GM19468 (cell line): ENCODE measurements around the gene THADA.

Source experiments
- ATAC-seq: cut with Tn5 transposase; IDR thresholded peaks from one replicate; pipeline ENCODE4 v1.9.1; 2021; ENCODE audit warnings: mild to moderate bottlenecking, moderate library complexity, moderate number of reproducible peaks; ENCODE audit not compliant: unreplicated experiment; ENCODE audit errors: extremely low read depth

THADA gene

DNA sequence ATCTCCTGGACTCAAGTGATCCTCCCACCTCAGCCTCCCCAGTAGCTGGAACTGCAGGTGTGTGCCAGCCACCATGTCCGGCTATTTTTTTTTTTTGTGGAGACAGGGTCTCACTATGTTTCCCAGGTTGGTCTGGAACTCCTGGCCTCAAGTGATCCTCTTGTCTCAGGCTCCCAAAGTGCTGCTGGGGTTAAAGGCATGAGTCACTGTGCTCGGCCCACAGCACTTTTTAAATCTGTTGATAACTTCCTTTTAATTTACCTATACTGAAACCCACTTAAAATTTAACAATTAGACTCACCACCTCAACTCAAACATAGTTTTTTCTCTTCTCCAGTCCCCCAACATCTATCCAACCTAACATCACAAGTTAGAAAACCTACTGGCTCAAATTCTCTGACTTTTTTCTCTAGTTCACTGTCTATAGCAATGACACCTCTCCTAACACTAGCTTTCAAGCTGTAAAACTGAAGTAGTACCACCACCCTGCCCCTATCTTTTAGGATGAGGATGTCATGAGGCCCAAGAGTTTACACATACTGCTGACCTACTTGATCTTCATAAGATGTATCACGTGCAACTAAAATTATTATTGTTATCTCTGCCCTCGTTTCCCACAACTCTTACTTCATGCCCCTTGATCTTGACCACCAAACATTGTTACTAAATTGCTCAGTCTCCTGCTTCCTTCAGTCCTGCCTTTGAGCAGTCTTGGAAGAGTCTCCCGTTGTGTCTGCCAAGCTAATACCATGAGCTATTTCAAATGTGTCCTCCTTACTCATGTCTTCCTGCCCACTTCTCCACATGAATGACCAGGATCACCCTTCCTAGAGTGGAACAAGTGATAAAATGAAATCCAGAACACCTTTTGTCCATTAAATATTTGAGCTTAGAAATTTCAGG lies 227.1 kb downstream of the THADA start:
- no peak for ATAC-seq

DNA sequence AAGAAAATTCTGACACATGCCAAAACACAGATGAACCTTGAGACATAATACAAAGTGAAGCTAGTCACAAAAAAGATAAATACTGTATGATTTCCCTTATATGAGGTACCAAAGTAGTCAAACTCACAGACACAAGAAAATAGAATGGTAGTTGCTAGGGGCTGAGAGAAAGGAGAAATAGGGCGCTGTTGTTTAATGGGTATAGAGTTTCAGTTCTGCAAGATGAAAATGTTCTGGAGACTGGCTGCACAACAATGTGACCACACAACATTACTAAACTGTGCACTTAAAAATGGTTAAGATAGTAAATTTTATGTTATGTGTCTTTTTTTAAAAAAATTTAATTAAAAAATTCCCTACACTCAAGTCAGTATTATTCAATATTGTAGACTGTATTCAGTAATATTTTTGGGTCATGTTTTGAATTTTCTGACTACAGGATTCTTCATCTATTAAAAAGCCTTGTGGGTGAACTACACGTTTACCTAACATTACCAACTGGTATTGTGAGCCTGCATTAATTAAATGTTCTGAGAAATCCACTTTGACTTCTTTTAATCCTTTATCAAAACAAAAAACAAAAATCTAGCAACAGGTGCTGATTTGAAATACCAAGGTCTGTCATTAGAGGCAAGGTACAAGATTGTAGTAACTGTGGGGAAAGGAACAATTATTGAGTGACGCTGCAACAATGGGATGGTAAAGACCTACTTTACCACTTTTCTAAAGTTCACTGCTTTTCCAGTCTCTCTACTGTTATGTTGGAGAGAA lies 228.6 kb downstream of the THADA start:
- no peak for ATAC-seq

- no peak for ATAC-seq
These were observed 232.7 kb downstream of the THADA start for GRCh38 chr2:43363120-43363519.

- no peak for ATAC-seq
These were observed 234.6 kb downstream of the THADA start for GRCh38 chr2:43361286-43361685.

GRCh38 chr2:43360137-43360536 lies 235.7 kb downstream of the THADA start:
- ATAC-seq: no peak

DNA sequence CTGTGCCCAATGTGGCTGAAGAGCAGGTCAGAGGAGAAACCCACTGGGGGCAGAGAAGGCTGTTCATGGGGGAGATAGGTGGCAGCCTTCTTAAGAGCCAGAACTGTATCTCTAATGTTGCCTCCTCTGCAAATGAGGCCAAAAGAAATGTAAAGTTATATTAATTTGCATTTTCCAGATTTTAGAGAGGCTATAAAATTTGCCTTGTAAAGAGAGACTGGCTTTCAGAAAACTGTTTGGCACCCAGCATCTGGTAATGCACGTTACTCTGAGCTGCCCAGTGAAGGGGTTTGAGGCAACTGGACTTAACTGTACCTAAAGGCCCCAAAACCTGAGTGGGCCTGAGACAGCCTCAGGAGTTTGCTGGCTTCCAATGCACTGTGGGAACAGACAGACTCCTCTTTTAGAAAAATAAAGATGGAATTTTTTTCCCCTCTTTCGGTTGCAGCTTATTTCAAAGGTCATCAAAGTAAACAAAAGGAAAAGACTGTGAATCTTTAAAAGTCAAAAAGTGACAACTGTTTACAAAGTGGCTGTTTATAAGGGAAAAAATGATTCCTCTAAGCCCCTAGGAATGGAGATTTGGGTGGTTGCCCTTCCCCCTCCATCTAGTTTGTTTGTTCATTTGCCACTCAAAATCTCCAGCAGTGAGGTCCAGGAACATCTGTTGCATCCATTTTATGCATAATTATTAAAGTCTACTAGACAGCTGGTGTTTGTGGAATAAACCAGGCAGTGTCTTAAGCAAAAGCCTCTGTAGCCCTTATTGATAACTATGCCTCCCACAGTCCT lies 237.2 kb downstream of the THADA start:
- ATAC-seq: no peak

- no peak for ATAC-seq
These were observed 239.1 kb downstream of the THADA start for GRCh38 chr2:43356774-43357173.

- no peak for ATAC-seq
These were observed 240.4 kb downstream of the THADA start for GRCh38 chr2:43355399-43355798.

GRCh38 chr2:43349904-43350303 lies 245.9 kb downstream of the THADA start:
- ATAC-seq: no peak

DNA sequence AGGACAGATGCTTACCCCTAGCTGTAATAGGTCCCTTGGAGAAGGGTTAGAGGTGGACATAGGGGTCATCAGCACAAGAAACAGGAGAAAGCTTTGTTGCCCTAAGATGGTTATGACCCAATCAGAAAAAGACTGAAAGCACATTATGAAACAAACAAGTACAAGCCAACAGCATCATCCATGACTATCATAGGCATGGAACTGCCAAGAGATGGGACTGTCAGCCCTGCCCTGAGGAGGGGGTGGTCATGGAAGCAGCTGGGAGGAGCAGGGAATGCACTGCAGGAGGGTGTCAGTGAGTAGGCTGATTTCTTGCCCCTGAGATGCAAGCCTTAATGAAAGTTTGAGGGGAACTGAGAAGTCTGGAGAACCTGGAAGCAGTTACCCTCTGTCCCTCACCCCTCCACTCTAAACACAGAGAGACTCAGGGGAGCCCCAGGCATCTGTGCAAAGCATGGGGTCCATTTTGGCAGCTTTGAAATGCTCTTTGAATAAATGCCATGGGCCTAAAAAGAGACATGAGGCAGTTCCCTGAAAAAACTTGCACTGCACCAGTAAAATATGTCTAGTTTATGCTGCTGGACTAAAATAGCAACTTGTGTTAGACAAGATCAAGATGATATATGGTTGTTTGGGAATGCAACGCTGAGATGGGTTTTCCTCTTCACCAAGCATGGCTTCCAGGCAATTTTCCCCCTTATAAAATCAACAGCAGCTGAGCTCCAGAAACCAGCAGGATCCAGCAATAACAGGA lies 246.8 kb downstream of the THADA start:
- ATAC-seq: no peak

- ATAC-seq: no peak
These were observed 248.1 kb downstream of the THADA start for GRCh38 chr2:43347746-43348145.

DNA sequence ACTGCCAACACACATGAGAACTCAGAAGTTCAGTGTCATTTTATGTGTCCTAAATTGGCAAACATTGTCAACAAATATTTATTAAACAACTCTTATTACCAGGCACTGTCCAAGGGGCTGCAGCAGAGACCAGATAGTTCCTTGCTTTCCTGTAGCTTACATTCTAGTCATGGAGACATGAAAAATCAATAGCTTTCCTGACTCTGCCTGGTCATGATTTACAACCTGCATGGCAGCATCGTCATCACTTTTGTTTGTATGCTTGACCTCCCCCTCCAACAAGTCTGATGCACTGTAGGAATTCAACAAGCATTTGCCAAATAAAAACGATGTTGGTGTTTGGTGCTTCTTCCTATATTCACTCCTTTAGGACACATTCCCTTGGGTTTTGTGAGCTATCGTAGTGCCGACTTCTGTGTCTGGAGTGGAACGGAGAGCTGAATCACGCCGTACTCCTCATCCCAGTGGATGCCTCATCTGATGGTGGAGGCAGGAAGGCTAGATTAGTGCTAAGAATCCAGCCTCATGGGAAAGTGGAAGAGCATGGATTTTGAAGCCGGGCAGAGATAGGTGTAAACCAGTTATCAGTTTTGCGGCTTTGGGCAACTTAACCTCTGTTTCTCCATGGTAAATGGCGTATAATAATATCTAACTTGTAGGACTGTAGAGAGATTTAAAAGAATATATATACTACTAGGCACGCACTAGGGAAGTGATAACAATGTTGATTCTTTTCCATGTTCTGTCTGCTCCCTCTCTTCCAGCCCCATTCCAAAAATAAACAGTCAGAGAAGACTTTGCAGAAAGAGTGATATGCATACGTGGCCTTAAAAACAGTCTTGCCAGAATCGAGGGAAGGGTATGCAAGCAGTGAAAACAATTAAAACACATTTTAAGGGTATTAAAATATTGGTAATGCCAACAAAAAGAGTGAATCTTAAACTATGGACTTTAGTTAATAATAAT lies 249.0 kb downstream of the THADA start:
- no peak for ATAC-seq

DNA sequence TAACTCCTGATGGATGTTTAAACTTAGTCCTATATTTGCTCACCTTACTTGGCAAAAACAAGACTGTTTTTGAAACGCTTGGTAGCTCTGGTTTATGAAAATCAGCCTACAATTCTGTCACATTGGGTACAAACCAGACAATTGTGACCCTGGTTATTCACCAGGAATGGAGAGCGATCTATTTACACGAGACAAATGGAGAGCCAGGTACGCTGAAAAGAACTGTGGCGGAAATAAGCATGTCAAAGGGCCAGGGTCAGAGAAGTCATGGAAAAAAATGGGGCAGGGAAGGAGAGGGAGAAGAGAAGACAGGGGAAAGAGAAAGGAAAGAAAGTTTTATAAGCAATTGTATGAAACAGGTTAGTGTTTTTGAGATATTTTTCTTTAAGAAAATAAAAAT lies 250.0 kb downstream of the THADA start:
- no peak for ATAC-seq

- no peak for ATAC-seq
These were observed 250.4 kb downstream of the THADA start for GRCh38 chr2:43345391-43345813.

GRCh38 chr2:43344868-43345373 lies 250.9 kb downstream of the THADA start:
- ATAC-seq: no peak

DNA sequence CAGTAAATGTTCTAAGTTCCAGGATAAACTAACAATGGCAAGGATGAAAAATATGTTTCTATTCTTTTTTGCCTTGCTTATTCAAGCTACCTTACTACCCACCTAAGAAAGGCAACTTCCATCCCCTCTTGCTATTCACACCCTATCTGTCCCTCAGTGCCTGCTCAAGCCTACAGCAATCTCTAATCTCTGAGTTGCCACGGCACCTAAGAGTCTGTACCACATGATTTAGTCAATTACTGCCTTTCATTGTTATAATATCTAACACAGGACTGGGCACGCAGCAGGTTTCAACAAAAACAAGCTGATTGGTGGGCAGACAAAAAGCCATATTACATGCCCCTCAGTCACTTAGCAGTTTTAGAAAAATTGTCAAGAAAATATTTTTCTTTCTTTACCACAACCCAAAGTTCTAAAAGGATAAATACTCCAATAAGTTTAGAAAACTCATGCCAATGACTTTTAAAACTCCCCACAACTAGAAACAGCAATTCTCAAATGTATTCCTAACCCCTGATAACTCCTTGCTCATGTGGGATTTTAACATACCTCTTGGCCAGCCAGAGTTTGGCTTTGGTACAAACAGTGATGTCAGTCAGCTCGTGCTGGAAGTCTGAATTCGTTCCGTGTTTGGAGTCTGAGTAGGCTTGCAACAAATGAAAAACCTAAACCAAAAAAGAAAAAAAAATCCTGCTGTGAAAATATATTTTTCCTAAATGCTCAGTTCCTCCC lies 252.1 kb downstream of the THADA start:
- ATAC-seq: no peak

- ATAC-seq: no peak
These were observed 253.7 kb downstream of the THADA start for GRCh38 chr2:43341959-43342757.
